ENCODE results near the gene CLEC4F. TPM values are rescaled to one million over a fixed set of nuclear protein-coding genes. Genes with fewer than 3 reads are reported as not detected.

Gene CLEC4F, protein sequence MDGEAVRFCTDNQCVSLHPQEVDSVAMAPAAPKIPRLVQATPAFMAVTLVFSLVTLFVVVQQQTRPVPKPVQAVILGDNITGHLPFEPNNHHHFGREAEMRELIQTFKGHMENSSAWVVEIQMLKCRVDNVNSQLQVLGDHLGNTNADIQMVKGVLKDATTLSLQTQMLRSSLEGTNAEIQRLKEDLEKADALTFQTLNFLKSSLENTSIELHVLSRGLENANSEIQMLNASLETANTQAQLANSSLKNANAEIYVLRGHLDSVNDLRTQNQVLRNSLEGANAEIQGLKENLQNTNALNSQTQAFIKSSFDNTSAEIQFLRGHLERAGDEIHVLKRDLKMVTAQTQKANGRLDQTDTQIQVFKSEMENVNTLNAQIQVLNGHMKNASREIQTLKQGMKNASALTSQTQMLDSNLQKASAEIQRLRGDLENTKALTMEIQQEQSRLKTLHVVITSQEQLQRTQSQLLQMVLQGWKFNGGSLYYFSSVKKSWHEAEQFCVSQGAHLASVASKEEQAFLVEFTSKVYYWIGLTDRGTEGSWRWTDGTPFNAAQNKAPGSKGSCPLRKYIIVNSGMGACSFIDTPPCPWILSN
- total RNA-seq, result under 1 TPM in 1 of 2 donors, not detected in 1; 0.11 TPM
- long read RNA-seq, result 0 reads

DNA sequence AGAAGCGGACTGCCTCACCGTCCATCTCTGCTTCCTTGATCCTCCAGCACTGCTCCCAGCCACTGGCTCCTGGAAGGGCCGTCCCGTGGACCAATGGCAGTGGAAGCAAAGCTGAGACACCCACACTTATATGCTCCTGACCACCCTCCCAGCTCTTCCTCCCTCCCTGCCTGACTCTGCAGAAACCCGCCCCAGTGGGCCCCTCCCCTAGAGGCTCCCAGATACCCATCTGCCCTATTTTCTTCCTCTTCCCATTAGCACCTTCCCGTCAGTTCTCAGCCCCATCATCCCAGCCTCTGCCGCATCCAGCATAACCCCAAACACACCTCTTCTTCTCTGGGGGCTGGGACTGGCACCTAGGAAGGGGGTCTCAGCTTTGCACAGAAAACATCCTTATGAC, at the start of gene CLEC4F:
TSS of gene CLEC4F (minus strand) at position 101 of the 400 bp plus-strand sequence. CDS start at position 25, 76 bp downstream.
- intact Hi-C loops (cut with DNase I, micrococcal nuclease), result no loop called here
- DNase-seq, result no peak
- no peak for ATAC-seq

DNA sequence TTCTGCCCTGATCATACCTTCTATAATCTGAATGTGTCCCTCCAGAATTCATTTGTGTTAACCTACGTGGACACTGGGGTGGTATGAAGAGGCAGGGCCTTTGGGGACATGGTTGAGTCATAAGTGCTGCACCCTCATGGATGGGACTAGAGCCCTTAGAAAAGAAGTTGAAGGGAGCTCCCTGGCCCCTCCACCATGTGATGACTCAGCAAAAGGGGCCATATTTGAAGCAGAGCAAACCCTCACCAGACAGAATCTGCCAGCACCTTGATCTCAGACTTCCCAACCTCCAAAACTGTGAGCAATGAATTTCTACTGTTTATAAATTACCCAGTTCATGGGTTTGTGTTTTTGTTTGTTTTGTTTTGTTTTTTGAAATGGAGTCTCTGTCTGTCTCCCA, 48.6 kb upstream of the CLEC4F start:
- ATAC-seq, result no peak
- no peak for DNase-seq
- intact Hi-C loops (cut with DNase I, micrococcal nuclease), result no loop called here

DNA sequence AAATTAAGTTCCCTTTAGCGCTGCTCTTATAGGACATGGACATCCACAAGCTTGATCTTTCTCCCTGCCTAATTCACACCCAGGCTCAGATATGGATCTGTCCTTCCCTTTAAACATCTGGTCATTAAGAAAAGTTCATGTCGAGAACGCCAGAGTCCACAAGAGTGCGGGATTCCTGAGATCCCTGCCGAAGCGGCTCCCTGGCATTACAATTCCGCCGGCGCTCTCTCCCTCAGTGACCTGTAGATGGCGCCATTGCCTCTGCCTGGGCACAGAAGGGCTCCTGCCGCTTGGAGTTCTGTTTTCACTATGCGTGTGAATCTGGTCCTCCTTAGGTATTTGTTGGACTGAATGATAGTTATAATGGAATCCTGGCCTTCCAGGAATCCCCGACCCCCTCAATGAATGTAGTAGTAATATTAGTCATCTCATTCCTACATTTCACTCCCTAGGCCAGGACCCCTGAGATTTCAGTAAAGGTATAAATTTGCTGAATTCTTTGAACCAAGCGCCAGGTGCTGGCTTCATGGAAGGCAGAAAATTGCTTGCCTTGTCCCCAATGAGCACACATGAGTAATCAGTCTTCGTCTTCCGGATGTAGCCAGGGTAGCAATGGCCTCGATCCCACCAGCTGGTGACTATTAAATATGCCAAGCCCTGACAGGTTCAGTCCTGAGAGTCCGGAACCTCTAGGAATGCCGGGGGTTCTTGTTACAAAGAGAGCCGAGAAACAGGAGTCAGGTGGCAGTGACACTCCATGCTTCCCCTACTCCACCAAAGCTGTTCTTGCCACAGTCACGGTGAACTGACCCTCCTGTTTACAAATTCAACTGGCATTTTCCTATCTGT, 41.6 kb upstream of the CLEC4F start:
- DNase-seq, result peak; percentile 46 to 78
- intact Hi-C loops (cut with DNase I, micrococcal nuclease), result no loop called here
- peak; percentile 85 for ATAC-seq

DNA sequence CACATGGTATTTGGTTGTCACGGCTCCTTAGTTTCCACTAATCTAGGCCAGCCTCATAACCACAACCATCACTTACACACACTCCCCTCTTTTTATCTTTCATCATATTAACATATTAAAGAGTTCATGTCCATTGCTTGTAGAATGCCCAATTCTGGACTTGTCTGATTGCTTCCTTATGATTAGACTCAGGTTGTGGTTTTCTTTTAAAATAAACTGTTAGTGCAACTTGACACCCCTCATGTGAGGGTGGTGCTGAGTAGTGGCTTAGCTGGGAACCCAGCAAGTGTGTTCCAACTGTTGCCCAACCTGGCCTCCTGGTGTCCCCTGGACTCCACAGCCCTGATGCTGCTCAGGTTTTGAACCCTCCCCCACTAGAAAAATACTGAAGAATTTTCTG, 35.3 kb upstream of the CLEC4F start:
- ATAC-seq (no peak), DNase-seq (no peak)
- intact Hi-C loops (cut with DNase I, micrococcal nuclease), result no loop called here

DNA sequence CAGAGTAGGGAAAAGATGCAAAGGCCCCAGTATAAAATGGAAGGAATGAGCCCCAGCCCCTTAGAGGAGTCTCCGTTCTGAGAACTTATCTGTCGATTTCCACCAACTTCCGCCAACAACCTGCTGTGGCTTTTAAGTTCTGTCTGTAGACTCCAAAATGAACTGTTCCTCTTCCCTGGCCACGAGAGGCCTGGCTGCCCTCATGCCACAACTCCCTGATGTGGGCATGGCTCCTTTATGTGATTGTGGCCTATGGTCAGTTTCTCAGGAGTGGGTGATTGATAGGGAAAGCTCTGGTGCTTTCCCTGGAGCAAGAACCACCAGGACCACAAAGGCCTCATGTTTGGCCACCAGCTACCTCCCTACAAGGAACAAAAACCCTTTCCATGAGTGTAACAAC, 34.0 kb upstream of the CLEC4F start:
- DNase-seq (no peak), ATAC-seq (no peak)
- intact Hi-C loops (cut with DNase I, micrococcal nuclease), result no loop called here

DNA sequence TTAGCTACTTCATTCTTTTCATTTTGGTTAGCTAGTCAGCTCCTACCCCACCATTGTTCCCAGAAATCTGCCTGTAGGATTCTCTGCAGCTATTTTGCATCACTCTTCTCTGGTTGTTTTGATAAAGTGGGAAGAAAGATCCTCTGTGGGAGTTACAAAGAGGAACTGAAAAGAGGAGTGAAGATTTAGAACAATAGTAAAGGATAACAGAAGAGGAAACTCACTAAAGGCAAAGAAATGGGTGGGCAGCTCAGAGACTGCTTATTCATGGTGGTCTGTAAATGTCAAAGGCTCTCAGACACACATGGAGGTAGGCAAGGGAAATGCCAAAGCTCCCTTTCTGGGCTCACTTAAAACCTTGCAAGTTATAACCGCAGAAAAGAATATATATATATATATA, 32.4 kb upstream of the CLEC4F start:
- intact Hi-C loops (cut with DNase I, micrococcal nuclease), result no loop called here
- ATAC-seq (no peak), DNase-seq (no peak)

DNA sequence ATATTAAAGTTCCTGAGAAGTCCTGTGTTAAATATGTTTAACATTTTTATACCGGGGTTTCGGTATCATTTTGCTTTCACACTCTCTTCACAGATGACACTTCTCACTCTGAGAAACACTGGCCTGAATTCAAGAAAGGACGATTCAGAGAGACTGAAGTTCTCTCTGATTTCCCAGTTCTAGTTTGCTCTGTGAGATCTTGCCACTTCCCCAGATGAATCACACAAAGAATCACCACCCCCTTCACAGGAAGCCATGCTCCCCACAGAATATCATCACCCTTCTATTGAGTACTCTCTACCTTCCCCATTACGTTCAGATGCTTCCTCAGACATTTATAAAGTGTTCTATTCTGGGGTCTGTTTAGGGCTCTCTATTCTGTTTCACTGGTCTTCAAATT, 31.3 kb upstream of the CLEC4F start:
- DNase-seq, result no peak
- intact Hi-C loops (cut with DNase I, micrococcal nuclease), result no loop called here
- ATAC-seq, result no peak

DNA sequence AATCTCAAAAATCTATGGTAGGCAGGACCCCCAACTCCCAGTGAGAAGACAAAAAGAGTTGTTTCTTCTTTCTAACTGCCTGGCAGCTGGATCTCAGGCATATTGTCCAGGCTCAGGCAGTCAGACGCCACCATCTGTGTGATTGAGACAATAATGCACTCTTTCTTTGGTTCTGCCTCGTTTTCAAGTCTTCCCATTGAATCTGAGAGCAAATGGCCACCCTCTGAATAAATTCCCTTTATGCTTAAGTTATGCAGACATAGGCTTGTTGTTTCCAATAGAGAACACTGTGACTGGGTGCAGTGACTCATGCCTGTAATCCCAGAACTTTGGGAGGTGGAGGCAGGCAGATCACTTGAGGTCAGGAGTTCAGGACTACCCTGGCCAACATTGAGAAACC, 30.5 kb upstream of the CLEC4F start:
- ATAC-seq (no peak), DNase-seq (no peak)
- intact Hi-C loops (cut with DNase I, micrococcal nuclease), result no loop called here

DNA sequence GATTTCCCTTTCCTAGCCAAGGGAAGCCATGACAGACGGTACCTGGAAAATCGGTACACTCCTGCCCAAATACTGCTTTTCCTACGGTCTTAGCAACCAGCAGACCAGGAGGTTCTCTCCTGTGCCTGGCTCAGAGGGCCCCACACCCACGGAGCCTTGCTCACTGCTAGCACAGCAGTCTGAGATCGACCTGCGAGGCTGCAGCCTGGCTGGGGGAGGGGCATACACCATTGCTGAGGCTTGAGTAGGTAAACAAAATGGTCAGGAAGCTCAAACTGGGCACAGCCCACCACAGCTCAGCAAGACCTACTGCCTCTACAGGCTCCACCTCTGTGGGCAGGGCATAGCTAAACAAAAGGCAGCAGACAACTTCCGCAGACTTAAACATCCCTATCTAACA, 22.0 kb upstream of the CLEC4F start:
- intact Hi-C loops (cut with DNase I, micrococcal nuclease), result no loop called here
- no peak for ATAC-seq
- no peak for DNase-seq

DNA sequence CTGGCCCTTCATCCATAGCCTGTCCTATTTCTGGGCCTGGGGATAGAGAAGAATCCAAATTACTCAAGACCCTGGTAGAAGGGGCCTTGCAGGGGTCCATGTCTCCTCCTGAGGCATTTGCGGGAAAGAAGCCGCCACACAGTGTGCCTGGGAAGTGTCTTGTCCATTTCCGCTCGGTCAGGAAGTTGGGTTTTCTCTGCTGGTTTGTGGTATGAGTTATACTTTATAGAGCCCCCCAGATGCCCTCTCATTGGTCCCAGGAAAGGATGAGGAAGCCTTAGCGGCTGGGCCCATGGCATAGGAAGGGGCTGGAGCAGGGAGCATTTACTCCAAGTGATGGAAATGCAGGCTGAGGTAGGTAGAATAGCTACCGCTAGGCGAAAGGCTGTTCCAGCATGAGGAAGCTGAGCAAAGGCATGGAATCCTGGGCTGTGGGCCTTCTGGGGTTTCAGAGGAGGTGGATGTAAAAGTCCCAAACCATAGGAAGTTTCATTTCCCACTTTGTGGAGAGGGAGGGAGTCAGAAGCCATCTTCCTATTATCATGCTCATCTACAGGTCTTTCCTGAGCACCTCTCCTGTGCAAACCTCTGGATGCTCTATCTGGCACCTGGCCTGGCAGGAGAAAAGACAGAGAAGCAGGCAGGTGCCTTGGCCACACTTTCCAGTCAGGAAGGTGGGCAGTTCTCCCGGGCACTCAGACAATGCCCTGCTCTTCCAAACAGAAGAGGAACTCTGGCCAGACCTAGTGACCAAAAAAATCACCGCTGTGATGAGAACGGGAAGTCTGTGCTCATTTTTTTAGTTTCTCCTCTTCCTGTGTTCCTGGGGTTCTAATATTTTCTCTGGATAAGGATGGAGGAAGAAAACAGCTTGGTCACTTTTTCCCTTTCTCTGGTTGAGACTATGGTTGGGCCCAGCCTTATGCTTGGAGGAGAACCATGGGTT, 17.9 kb upstream of the CLEC4F start:
- ATAC-seq (no peak), DNase-seq (no peak)
- intact Hi-C loops (cut with DNase I, micrococcal nuclease), result no loop called here

DNA sequence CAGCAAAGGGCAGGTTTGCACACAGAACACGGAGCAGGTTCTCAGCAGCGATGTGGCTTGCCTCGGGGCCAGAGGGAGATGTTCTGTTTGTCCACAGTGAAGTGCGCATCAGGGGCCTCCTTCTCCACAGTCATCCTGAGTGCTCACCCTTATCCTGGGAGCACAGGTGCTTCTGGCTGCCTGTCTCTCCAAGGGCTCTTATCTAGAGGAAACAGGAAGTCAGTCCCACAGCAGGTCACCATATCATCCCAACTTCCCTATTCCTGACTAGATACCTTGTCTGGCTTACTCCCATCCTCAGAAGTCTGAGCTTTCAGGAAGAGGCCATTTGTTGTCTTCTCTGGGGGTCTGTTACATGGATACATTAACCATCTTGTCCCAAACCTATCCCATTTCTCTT, 15.2 kb upstream of the CLEC4F start, which contains the start of gene CD207:
TSS of gene CD207 (minus strand) at position 174 of the 400 bp plus-strand sequence. CDS start at position 134, 40 bp downstream.
- intact Hi-C loops (cut with DNase I, micrococcal nuclease), result no loop called here
- DNase-seq (no peak), ATAC-seq (no peak)

DNA sequence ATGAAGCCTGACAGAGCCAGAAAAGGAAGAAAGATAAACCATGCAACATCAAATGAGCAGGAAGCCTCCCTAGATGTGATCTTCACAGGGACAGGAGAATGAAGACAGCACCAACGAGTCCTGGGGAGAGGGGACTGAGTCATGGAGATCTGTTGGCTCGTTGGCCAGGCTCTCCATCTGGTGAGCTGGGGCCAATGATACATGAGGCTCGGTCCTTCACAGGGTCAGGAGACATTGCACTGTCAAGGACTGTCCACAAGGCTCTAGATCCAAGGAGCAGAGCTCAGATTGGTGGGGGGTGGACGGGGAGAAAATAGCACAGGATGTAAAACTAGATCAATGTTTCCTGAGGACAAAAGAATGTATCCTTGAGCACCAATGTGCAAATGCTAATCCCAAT, 14.5 kb upstream of the CLEC4F start:
- no peak for ATAC-seq
- intact Hi-C loops (cut with DNase I, micrococcal nuclease), result no loop called here
- no peak for DNase-seq

DNA sequence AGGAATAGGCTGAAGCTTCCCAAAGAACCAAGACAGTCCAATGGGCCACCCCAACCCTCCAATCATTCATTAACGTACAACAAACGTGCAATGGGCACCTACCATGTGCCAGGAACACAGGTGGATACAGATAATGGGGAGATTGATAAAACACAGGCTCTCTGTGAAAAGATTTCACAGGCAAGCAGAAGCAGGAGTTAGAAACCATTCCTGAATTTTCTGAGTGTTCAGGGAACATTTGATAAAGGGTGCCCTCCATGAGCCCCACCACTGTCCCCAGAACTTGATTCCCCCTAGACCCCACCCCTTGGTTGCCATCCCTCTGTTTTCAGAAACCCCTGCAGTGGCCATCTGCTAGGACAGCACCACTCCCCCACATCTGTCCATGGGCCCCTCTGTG, 13.7 kb upstream of the CLEC4F start:
- ATAC-seq (no peak), DNase-seq (no peak)
- intact Hi-C loops (cut with DNase I, micrococcal nuclease), result no loop called here

DNA sequence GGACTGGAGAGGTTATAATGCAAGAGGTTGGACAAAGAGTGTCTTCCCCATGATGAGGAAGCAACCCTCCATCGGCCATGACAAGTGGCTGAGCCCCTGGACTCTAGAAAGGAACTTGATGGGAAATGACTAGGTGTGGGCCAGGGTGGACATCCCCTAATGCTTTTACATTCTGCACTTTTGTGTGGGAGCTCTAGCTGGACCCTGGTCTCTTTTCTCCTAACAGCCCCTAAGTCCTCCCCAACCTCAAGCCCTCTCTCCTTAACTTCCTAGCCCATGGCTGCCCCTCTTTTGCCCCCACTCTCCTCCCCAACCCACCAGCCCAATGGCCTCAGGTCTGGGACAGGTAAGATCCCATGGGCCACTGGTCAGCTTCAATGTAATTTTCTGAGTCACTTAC, 12.8 kb upstream of the CLEC4F start:
- no peak for DNase-seq
- intact Hi-C loops (cut with DNase I, micrococcal nuclease), result no loop called here
- ATAC-seq, result no peak

DNA sequence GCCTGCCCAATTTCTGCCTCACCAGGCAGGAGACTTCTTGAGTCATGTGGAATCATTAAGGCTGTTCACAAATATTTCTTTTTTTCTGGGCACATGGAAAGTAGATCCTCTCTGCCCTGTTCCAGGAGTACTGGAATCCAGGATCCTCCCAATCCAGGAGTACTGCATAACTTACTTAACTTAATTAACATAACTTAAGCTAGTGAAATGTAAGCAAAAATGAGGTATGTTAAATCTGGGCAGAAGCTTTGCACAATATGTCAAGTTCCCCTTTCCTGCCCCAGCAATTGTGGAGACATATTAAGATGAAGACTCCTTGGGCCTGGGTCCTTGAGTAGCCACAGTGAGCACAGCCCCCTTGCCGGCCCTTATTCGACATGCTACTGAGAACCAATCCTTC, 12.0 kb upstream of the CLEC4F start:
- intact Hi-C loops (cut with DNase I, micrococcal nuclease), result no loop called here
- ATAC-seq (no peak), DNase-seq (no peak)

DNA sequence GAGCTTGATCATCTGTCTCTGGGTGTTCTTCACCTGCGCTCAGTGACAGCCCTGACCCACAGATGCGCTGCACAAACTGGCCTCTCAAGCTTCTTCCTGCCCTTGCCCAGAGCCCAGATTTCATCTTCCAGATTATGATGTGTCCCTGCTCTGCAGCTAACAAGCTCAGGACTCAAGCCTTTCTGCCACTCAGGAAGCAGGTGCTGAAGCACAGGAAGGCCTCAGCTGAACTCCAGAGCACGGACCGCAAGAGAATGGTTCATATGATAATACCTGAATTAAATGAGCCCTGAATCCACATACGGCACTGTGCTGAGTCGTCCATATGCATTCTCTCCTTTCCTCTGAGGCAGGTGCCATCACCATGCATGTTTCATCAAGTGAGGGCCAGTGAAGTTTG, 11.5 kb upstream of the CLEC4F start:
- intact Hi-C loops (cut with DNase I, micrococcal nuclease), result no loop called here
- no peak for DNase-seq
- no peak for ATAC-seq

DNA sequence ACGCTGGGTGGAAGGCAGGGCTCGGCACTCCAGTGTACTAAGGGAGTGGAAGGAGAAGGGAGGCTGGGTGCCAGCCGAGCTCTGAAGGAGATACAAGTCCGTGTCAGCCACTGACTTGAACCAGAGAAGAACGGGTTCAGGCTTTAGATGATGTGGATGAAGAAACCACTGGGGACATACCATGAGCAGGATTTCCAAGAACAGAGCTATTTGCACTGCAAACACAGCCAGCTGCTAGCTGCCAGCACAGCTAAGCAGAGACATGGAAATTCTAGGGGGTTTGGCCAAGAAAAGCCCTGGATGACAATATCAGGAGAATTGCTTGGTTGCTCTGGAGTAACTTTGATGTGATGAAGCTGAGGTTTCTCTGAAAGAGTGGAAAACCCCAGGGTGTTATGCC, 10.0 kb upstream of the CLEC4F start:
- intact Hi-C loops (cut with DNase I, micrococcal nuclease), result no loop called here
- DNase-seq, result no peak
- no peak for ATAC-seq

DNA sequence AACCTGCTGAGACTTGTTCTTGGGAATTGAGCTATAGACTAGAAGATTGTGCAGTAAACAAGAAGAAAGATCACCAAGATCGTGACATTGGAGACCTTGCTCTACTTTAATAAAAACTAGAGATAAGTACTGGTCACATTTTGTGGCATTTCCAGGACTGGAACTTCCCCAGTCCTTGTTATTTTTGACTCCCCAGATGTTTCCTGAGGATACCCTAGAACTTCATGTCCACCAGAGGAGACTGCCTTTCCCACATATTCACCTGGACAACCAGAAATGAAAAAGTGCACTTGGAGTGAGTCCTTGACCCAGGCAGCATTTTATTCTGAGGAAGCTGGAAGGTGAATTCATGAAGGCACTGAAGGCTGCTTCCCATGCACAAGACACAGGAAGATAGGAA, 9.5 kb upstream of the CLEC4F start:
- intact Hi-C loops (cut with DNase I, micrococcal nuclease), result no loop called here
- no peak for DNase-seq
- no peak for ATAC-seq

All from left colon (tissue), 2 donors.